Thyroid gland (tissue), 4 donors: ENCODE measurements around the gene MIGA2. TPM values are rescaled to one million over a fixed set of nuclear protein-coding genes. Genes with fewer than 3 reads are reported as not detected.

Source experiments
- DNase-seq, 2 donors: peaks; one replicate each; pipeline ENCODE4 v3.0.0-alpha.2; 2019
- H3K27ac ChIP-seq, 3 donors: fragments of 200-600 bp; sonication (generic); 1 replicate in 2 of 3; 2 replicates in 1 of 3; pipeline ENCODE4 v1.5.1; 2016 to 2019; ENCODE audit warnings: mild to moderate bottlenecking in 1 of 3, moderate library complexity in 1 of 3
- H3K27me3 ChIP-seq: fragments of 200-600 bp; sonication (generic); one replicate; pipeline ENCODE4 v1.5.1; 2019
- H3K36me3 ChIP-seq, 2 donors: fragments of 200-600 bp; sonication (generic); one replicate each; pipeline ENCODE4 v1.5.1; 2016 to 2019
- H3K4me1 ChIP-seq, 2 donors: fragments of 200-600 bp; sonication (generic); one replicate each; pipeline ENCODE4 v1.5.1; 2017 to 2019
- H3K4me3 ChIP-seq, 3 donors: fragments of 200-600 bp; sonication (generic); replicated peaks in 1 of 3; 1 replicate in 2 of 3; 2 replicates in 1 of 3; pipeline ENCODE4 v1.5.1; 2016; ENCODE audit warnings: mild to moderate bottlenecking in 1 of 3
- H3K9me3 ChIP-seq: fragments of 200-600 bp; sonication (generic); one replicate; pipeline ENCODE4 v1.5.1; 2017
- CTCF ChIP-seq, 6 experiments: fragments of 200-600 bp in 3 of 6; fragments of 450-650 bp in 3 of 6; sonication (generic) in 3 of 6; IDR thresholded peaks; one replicate each; pipeline ENCODE4 v1.5.1; 2016 to 2019; ENCODE audit warnings: antibody characterized with exemption in 6 of 6, mild to moderate bottlenecking in 2 of 6, inconsistent platforms in 1 of 6, moderate library complexity in 1 of 6
- POLR2A ChIP-seq, 2 donors: fragments of 450-650 bp; IDR thresholded peaks; one replicate each; pipeline ENCODE4 v1.6.1; 2017; ENCODE audit warnings: antibody characterized with exemption in 2 of 2, mild to moderate bottlenecking in 2 of 2, moderate library complexity in 1 of 2
- WGBS, 2 donors: methylation state at CpG; one replicate each; pipeline ENCODE4 v1.1.5; 2017; 5-methylcytosine and 5-hydroxymethylcytosine counted together
- intact Hi-C: fragments of 100-400 bp; cut with DNase I; formaldehyde crosslinking; loops from one replicate; pipeline ENCODE4 v1.15.1; 2023
- total RNA-seq, 4 donors: library from RNA; depleted of rRNA; stranded (reverse); fragments of >200 nt; gene quantifications; one replicate each; pipeline ENCODE4 v1.2.3, GENCODE V29; 2016

The MIGA2 gene
- total RNA-seq, 4 donors from 2014 or later = 23.9 to 78.8 (median 50.0) TPM

GRCh38 chr9:129026442-129027223, 9.8 kb upstream of the MIGA2 start:
- no peaks in the 10 kb centered on the region for H3K9me3 ChIP-seq
- DNase-seq = peak; percentile 35 to 40
- TF ChIP-seq CTCF (IDR thresholded peaks at IDR 0.05) = no peak
- TF ChIP-seq POLR2A (IDR thresholded peaks at IDR 0.05) = no peak
- WGBS, 2 donors = 45 to 47% methylated on average over 16 of the region's 17 CpGs
- peak overlapping the region in 1 of 3 donors; percentile 51 for H3K4me3 ChIP-seq
- peaks cover 16 to 28% of the 10 kb centered on the region in 2 donors for H3K4me1 ChIP-seq
- H3K36me3 ChIP-seq = no peaks in the 10 kb centered on the region
- no peaks in the 10 kb centered on the region for H3K27me3 ChIP-seq
- peak overlapping the region in 2 of 3 donors; percentile 12 to 31 for H3K27ac ChIP-seq
- intact Hi-C loops = no loop called here

GRCh38 chr9:129027224-129027684, 9.2 kb upstream of the MIGA2 start:
- WGBS, 2 donors = 15 to 25% methylated on average over 6 to 9 of the region's 9 CpGs
- Histone ChIP-seq H3K27me3 (no peaks in the 10 kb centered on the region), H3K4me3 (peak overlapping the region; percentile 40 to 51 (median 43)), H3K9me3 (no peaks in the 10 kb centered on the region), H3K27ac (peak overlapping the region in 2 of 3 donors; percentile 31 to 67), H3K4me1 (peaks cover 16 to 28% of the 10 kb centered on the region in 2 donors), H3K36me3 (no peaks in the 10 kb centered on the region)
- peak in 1 of 2 donors; percentile 57 for DNase-seq
- TF ChIP-seq POLR2A (IDR thresholded peaks at IDR 0.05) = no peak
- intact Hi-C loops = no loop called here

GRCh38 chr9:129027685-129028191, 8.7 kb upstream of the MIGA2 start:
- no peak for TF ChIP-seq POLR2A (IDR thresholded peaks at IDR 0.05)
- peak in 1 of 6 experiments; percentile 16 for TF ChIP-seq CTCF (IDR thresholded peaks at IDR 0.05)
- peak overlapping the region; percentile 40 to 51 (median 43) for H3K4me3 ChIP-seq
- intact Hi-C loops = no loop called here
- WGBS, 2 donors = 5 to 20% methylated on average over 1 to 26 of the region's 47 CpGs
- H3K27ac ChIP-seq = peak overlapping the region in 2 of 3 donors; percentile 31 to 67
- H3K9me3 ChIP-seq = no peaks in the 10 kb centered on the region
- no peaks in the 10 kb centered on the region for H3K36me3 ChIP-seq
- H3K27me3 ChIP-seq = no peaks in the 10 kb centered on the region
- peaks cover 16 to 28% of the 10 kb centered on the region in 2 donors for H3K4me1 ChIP-seq
- DNase-seq = peak; percentile 74

GRCh38 chr9:129028192-129028966, 8.0 kb upstream of the MIGA2 start, which contains the start of gene SH3GLB2:
TSS of gene SH3GLB2 (minus strand) at chr9:129028331. CDS start at chr9:129028154, 177 bp downstream.
- DNase-seq = peak; percentile 88 to 92
- WGBS, 2 donors = 8% methylated on average over 15 to 16 of the region's 60 CpGs
- intact Hi-C loops = no loop called here
- peak; percentile 50 to 93 (median 68) for TF ChIP-seq CTCF (IDR thresholded peaks at IDR 0.05)
- peak in 1 of 2 donors; percentile 74 for TF ChIP-seq POLR2A (IDR thresholded peaks at IDR 0.05)
- H3K4me3 ChIP-seq = peak within 1 kb of the TSS; percentile 40 to 51 (median 43)
- H3K36me3 ChIP-seq = no peaks in the 10 kb centered on the region
- H3K4me1 ChIP-seq = peaks cover 16 to 28% of the 10 kb centered on the region in 2 donors
- H3K9me3 ChIP-seq = no peaks in the 10 kb centered on the region
- peak within 1 kb of the TSS in 2 of 3 donors; percentile 31 to 67 for H3K27ac ChIP-seq
- H3K27me3 ChIP-seq = no peaks in the 10 kb centered on the region

GRCh38 chr9:129030191-129030590, 6.2 kb upstream of the MIGA2 start:
- no peak for DNase-seq
- intact Hi-C loops = no loop called here
- Histone ChIP-seq H3K4me1 (peaks cover 16 to 26% of the 10 kb centered on the region in 2 donors), H3K4me3 (no peak overlapping the region), H3K27ac (no peak overlapping the region), H3K27me3 (no peaks in the 10 kb centered on the region), H3K9me3 (no peaks in the 10 kb centered on the region), H3K36me3 (no peaks in the 10 kb centered on the region)
- no peak for TF ChIP-seq CTCF (IDR thresholded peaks at IDR 0.05)
- TF ChIP-seq POLR2A (IDR thresholded peaks at IDR 0.05) = no peak
